ENCODE data around the gene MRPS26. TPM values are rescaled to one million over a fixed set of nuclear protein-coding genes. Genes with fewer than 3 reads are reported as not detected.

MRPS26 gene
- total and polyA plus RNA-seq, 2 of the 13 experiments (the other 11 are each of a cell fraction or from before 2014, with no cell fraction given), result 89.8 to 187 TPM

DNA sequence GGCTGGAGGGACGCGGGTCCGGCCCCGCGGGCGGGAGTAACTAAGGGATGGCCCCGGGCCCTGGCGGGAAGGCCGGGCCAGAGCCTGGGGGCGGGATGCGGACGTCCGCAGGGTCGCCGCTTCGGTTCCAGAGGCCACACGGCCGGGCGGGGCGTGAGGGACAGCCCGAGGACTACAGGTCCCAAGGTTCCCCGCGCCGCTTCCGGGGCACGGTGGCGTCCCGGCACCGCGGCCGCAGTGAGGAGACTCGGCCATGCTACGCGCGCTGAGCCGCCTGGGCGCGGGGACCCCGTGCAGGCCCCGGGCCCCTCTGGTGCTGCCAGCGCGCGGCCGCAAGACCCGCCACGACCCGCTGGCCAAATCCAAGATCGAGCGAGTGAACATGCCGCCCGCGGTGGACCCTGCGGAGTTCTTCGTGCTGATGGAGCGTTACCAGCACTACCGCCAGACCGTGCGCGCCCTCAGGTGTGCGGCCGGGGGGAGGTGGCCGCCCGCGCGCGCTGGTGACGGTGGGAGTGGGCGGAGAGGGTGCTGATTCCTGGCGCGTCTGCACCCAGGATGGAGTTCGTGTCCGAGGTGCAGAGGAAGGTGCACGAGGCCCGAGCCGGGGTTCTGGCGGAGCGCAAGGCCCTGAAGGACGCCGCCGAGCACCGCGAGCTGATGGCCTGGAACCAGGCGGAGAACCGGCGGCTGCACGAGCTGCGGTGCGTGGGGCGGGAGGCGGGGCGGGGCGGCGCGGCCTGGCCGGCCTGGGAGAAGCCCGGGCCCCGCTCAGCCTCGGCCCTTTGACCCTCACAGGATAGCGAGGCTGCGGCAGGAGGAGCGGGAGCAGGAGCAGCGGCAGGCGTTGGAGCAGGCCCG, at the start of gene MRPS26 (continued):
- TF ChIP-seq, protein P1, sequence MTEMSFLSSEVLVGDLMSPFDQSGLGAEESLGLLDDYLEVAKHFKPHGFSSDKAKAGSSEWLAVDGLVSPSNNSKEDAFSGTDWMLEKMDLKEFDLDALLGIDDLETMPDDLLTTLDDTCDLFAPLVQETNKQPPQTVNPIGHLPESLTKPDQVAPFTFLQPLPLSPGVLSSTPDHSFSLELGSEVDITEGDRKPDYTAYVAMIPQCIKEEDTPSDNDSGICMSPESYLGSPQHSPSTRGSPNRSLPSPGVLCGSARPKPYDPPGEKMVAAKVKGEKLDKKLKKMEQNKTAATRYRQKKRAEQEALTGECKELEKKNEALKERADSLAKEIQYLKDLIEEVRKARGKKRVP (CRISPR knock-in tag; IDR thresholded peaks at IDR 0.05), result peak in 1 of 2 experiments; percentile 77; a peak in 2 of 4 replicates
- TF ChIP-seq TOE1 (CRISPR knock-in tag; IDR thresholded peaks at IDR 0.05) (peak; percentile 90; the same call in 1 of the 2 replicates), ZNF451 (CRISPR knock-in tag; IDR thresholded peaks at IDR 0.05) (peak; percentile 90; the same call in 1 of the 2 replicates), KAT2B (IDR thresholded peaks at IDR 0.05; ENCODE audit: borderline replicate concordance, low read depth, low read length) (no peak), BRCA1 (CRISPR knock-in tag; IDR thresholded peaks at IDR 0.05) (no peak), GATAD2A (CRISPR knock-in tag; IDR thresholded peaks at IDR 0.05) (no peak), RORA (CRISPR knock-in tag; IDR thresholded peaks at IDR 0.05) (no peak), ZNF329 (CRISPR knock-in tag; IDR thresholded peaks at IDR 0.05; ENCODE audit: low read depth) (peak; percentile 80; the same call in 1 of the 2 replicates), ZFP90 (CRISPR knock-in tag; IDR thresholded peaks at IDR 0.05; ENCODE audit: borderline replicate concordance) (peak; percentile 13; the same call in 1 of the 2 replicates), MEIS1 (CRISPR knock-in tag; IDR thresholded peaks at IDR 0.05; ENCODE audit: borderline replicate concordance) (no peak), IKZF1 (IDR thresholded peaks at IDR 0.05) (no peak)
- TF ChIP-seq, protein P2, sequence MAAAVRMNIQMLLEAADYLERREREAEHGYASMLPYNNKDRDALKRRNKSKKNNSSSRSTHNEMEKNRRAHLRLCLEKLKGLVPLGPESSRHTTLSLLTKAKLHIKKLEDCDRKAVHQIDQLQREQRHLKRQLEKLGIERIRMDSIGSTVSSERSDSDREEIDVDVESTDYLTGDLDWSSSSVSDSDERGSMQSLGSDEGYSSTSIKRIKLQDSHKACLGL (CRISPR knock-in tag; IDR thresholded peaks at IDR 0.05), result peak; percentile 96
- TF ChIP-seq, protein P3, sequence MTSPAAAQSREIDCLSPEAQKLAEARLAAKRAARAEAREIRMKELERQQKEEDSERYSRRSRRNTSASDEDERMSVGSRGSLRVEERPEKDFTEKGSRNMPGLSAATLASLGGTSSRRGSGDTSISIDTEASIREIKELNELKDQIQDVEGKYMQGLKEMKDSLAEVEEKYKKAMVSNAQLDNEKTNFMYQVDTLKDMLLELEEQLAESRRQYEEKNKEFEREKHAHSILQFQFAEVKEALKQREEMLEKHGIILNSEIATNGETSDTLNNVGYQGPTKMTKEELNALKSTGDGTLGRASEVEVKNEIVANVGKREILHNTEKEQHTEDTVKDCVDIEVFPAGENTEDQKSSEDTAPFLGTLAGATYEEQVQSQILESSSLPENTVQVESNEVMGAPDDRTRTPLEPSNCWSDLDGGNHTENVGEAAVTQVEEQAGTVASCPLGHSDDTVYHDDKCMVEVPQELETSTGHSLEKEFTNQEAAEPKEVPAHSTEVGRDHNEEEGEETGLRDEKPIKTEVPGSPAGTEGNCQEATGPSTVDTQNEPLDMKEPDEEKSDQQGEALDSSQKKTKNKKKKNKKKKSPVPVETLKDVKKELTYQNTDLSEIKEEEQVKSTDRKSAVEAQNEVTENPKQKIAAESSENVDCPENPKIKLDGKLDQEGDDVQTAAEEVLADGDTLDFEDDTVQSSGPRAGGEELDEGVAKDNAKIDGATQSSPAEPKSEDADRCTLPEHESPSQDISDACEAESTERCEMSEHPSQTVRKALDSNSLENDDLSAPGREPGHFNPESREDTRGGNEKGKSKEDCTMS (CRISPR knock-in tag; conservative IDR thresholded peaks at IDR 0.05), result peak; percentile 59; the same call in 1 of the 2 replicates
- TF ChIP-seq, protein P4, sequence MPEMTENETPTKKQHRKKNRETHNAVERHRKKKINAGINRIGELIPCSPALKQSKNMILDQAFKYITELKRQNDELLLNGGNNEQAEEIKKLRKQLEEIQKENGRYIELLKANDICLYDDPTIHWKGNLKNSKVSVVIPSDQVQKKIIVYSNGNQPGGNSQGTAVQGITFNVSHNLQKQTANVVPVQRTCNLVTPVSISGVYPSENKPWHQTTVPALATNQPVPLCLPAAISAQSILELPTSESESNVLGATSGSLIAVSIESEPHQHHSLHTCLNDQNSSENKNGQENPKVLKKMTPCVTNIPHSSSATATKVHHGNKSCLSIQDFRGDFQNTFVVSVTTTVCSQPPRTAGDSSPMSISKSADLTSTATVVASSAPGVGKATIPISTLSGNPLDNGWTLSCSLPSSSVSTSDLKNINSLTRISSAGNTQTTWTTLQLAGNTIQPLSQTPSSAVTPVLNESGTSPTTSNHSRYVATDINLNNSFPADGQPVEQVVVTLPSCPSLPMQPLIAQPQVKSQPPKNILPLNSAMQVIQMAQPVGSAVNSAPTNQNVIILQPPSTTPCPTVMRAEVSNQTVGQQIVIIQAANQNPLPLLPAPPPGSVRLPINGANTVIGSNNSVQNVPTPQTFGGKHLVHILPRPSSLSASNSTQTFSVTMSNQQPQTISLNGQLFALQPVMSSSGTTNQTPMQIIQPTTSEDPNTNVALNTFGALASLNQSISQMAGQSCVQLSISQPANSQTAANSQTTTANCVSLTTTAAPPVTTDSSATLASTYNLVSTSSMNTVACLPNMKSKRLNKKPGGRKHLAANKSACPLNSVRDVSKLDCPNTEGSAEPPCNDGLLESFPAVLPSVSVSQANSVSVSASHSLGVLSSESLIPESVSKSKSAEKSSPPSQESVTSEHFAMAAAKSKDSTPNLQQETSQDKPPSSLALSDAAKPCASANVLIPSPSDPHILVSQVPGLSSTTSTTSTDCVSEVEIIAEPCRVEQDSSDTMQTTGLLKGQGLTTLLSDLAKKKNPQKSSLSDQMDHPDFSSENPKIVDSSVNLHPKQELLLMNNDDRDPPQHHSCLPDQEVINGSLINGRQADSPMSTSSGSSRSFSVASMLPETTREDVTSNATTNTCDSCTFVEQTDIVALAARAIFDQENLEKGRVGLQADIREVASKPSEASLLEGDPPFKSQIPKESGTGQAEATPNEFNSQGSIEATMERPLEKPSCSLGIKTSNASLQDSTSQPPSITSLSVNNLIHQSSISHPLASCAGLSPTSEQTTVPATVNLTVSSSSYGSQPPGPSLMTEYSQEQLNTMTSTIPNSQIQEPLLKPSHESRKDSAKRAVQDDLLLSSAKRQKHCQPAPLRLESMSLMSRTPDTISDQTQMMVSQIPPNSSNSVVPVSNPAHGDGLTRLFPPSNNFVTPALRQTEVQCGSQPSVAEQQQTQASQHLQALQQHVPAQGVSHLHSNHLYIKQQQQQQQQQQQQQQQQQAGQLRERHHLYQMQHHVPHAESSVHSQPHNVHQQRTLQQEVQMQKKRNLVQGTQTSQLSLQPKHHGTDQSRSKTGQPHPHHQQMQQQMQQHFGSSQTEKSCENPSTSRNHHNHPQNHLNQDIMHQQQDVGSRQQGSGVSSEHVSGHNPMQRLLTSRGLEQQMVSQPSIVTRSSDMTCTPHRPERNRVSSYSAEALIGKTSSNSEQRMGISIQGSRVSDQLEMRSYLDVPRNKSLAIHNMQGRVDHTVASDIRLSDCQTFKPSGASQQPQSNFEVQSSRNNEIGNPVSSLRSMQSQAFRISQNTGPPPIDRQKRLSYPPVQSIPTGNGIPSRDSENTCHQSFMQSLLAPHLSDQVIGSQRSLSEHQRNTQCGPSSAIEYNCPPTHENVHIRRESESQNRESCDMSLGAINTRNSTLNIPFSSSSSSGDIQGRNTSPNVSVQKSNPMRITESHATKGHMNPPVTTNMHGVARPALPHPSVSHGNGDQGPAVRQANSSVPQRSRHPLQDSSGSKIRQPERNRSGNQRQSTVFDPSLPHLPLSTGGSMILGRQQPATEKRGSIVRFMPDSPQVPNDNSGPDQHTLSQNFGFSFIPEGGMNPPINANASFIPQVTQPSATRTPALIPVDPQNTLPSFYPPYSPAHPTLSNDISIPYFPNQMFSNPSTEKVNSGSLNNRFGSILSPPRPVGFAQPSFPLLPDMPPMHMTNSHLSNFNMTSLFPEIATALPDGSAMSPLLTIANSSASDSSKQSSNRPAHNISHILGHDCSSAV (CRISPR knock-in tag; IDR thresholded peaks at IDR 0.05; ENCODE audit: borderline replicate concordance), result peak; percentile 92
- TF ChIP-seq, protein P5, sequence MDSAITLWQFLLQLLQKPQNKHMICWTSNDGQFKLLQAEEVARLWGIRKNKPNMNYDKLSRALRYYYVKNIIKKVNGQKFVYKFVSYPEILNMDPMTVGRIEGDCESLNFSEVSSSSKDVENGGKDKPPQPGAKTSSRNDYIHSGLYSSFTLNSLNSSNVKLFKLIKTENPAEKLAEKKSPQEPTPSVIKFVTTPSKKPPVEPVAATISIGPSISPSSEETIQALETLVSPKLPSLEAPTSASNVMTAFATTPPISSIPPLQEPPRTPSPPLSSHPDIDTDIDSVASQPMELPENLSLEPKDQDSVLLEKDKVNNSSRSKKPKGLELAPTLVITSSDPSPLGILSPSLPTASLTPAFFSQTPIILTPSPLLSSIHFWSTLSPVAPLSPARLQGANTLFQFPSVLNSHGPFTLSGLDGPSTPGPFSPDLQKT (CRISPR knock-in tag; IDR thresholded peaks at IDR 0.05; ENCODE audit: borderline replicate concordance), result peak; percentile 96; the same call in 1 of the 2 replicates
